GM12878 (cell line): ENCODE data around the gene MS4A14. TPM values are rescaled to one million over a fixed set of nuclear protein-coding genes. Genes with fewer than 3 reads are reported as not detected.

Source experiments
- ATAC-seq: fragments of 200-7000 bp; cut with Tn5 transposase; 3 replicates; pipeline ENCODE4 v1.9.1; 2020; ENCODE audit warnings: mild to moderate bottlenecking, moderate library complexity
- BruUV-seq: library from RNA; stranded (reverse); fragments of 400-500 nt; replicated peaks from 2 replicates; lab custom pipeline; 2021; lab: Mats Ljungman, UMichigan
- CTCF ChIA-PET: fragments of 300-600 bp; sonication (Branson Sonifier 250); formaldehyde crosslinking; extraction: SDS; loops from one replicate; lab custom pipeline; 2021; ENCODE audit warnings: inconsistent platforms; lab: Yijun Ruan, JAX
- POLR2A ChIA-PET: fragments of 350-600 bp; formaldehyde crosslinking; extraction: SDS; loops from one replicate; lab custom pipeline; 2021; ENCODE audit warnings: inconsistent platforms; lab: Charles Lee
- RAD21 ChIA-PET: fragments of 300-600 bp; sonication (Branson Sonifier 250); formaldehyde crosslinking; loops from one replicate; lab custom pipeline; 2023; ENCODE audit warnings: antibody characterized with exemption; ENCODE audit not compliant: unreplicated experiment; lab: Charles Lee
- SMC1A ChIA-PET: fragments of 300-600 bp; sonication (Branson Sonifier 250); formaldehyde crosslinking; loops from one replicate; lab custom pipeline; 2023; ENCODE audit not compliant: unreplicated experiment, uncharacterized antibody; lab: Charles Lee
- DNase-seq: peaks from one replicate; pipeline ENCODE4 v3.0.0-alpha.2; 2011; ENCODE audit warnings: low read depth, low spot score
- FAIRE-seq: peaks from 3 replicates; lab custom pipeline; 2011; peaks lifted over from hg19 to GRCh38; lab: Jason Lieb, UNC
- H2AFZ ChIP-seq: 2 replicates; pipeline ENCODE4 v1.6.0; 2011; ENCODE audit warnings: low read depth, low read length, control low read depth; ENCODE audit not compliant: control insufficient read depth
- H3K27ac ChIP-seq: 2 replicates; pipeline ENCODE4 v1.5.1; 2011; ENCODE audit warnings: control low read depth; ENCODE audit not compliant: control insufficient read depth, insufficient read depth
- H3K27me3 ChIP-seq, 2 experiments: replicated peaks in 1 of 2; 2 replicates each; pipeline versions ENCODE4 v1.6.0 to v1.6.1; 2011; ENCODE audit warnings: low read length in 1 of 2; ENCODE audit not compliant: control insufficient read depth in 2 of 2, insufficient read depth in 2 of 2
- H3K36me3 ChIP-seq, 2 experiments: 2 replicates each; pipeline ENCODE4 v1.5.1; 2011; ENCODE audit warnings: low read length in 1 of 2; ENCODE audit not compliant: control insufficient read depth in 2 of 2, insufficient read depth in 2 of 2
- H3K4me1 ChIP-seq: 2 replicates; pipeline ENCODE4 v1.6.1; 2011; ENCODE audit warnings: mild to moderate bottlenecking, low read length, moderate library complexity, mixed read lengths; ENCODE audit not compliant: control insufficient read depth, insufficient read depth
- H3K4me2 ChIP-seq: 2 replicates; pipeline ENCODE4 v1.6.0; 2011; ENCODE audit warnings: control low read depth; ENCODE audit not compliant: control insufficient read depth, insufficient read depth
- H3K4me3 ChIP-seq: fragments of 200-600 bp; sonication (generic); 2 replicates; pipeline ENCODE4 v1.5.1; 2016
- H3K79me2 ChIP-seq: 2 replicates; pipeline ENCODE4 v1.6.0; 2011; ENCODE audit warnings: low read length; ENCODE audit not compliant: control insufficient read depth, insufficient read depth
- H3K9ac ChIP-seq: 2 replicates; pipeline ENCODE4 v1.8.0; 2011; ENCODE audit warnings: low read length, control low read depth, mixed read lengths; ENCODE audit not compliant: control insufficient read depth, insufficient read depth
- H3K9me3 ChIP-seq: replicated peaks from 3 replicates; pipeline ENCODE4 v1.5.1; 2011; ENCODE audit warnings: mild to moderate bottlenecking, low read length; ENCODE audit not compliant: control insufficient read depth, insufficient read depth
- H4K20me1 ChIP-seq: 2 replicates; pipeline ENCODE4 v1.6.0; 2011; ENCODE audit not compliant: control insufficient read depth, insufficient read depth
- DPF2 ChIP-seq: fragments of 450-650 bp; IDR thresholded peaks from 2 replicates; pipeline ENCODE4 v1.6.1; 2017; ENCODE audit warnings: mild to moderate bottlenecking
- GABPA ChIP-seq: IDR thresholded peaks from 2 replicates; pipeline ENCODE4 v1.6.1; 2014; ENCODE audit warnings: antibody characterized with exemption, low read depth, mild to moderate bottlenecking, inconsistent platforms
- HCFC1 ChIP-seq: fragments of 150-350 bp; IDR thresholded peaks from 2 replicates; pipeline ENCODE4 v1.6.1; 2014; ENCODE audit warnings: low read length
- HDAC2 ChIP-seq: fragments of 200-600 bp; sonication (generic); IDR thresholded peaks from 2 replicates; pipeline ENCODE4 v1.6.1; 2017
- HDAC6 ChIP-seq: fragments of 200-600 bp; sonication (generic); IDR thresholded peaks from one replicate; pipeline ENCODE4 v1.8.0; 2017; ENCODE audit warnings: antibody characterized with exemption; ENCODE audit not compliant: unreplicated experiment
- KLF5 ChIP-seq: fragments of 450-650 bp; IDR thresholded peaks from 2 replicates; pipeline ENCODE4 v1.6.1; 2014; ENCODE audit warnings: mild to moderate bottlenecking; ENCODE audit not compliant: partially characterized antibody
- MXI1 ChIP-seq: fragments of 150-350 bp; IDR thresholded peaks from 2 replicates; pipeline ENCODE4 v1.6.1; 2011; ENCODE audit warnings: low read depth, mild to moderate bottlenecking, inconsistent platforms, low read length, improper control_type of control experiment
- MYB ChIP-seq: fragments of 150-350 bp; IDR thresholded peaks from 2 replicates; pipeline ENCODE4 v1.6.1; 2014; ENCODE audit warnings: mild to moderate bottlenecking, low read depth, low read length, borderline replicate concordance
- PAX5 ChIP-seq: IDR thresholded peaks from 2 replicates; pipeline ENCODE4 v1.6.1; 2011; ENCODE audit warnings: low read depth, low read length, borderline replicate concordance
- RFX5 ChIP-seq: IDR thresholded peaks from 2 replicates; pipeline ENCODE4 v1.6.1; 2011; ENCODE audit warnings: low read depth, low read length, improper control_type of control experiment
- SMARCA5 ChIP-seq: fragments of 450-650 bp; IDR thresholded peaks from 2 replicates; pipeline ENCODE4 v1.6.1; 2017; ENCODE audit warnings: mild to moderate bottlenecking
- TARDBP ChIP-seq: IDR thresholded peaks from 2 replicates; pipeline ENCODE4 v1.6.1; 2016; ENCODE audit warnings: borderline replicate concordance
- ZNF24 ChIP-seq: fragments of 450-650 bp; IDR thresholded peaks from 2 replicates; pipeline ENCODE4 v1.6.1; 2017; ENCODE audit warnings: antibody characterized with exemption, mild to moderate bottlenecking
- WGBS: methylation state at CpG from one replicate; pipeline ENCODE4 v1.1.6; 2016; ENCODE audit warnings: low lambda C conversion rate; ENCODE audit not compliant: insufficient replicate concordance, insufficient coverage; ENCODE audit errors: missing lambda C conversion rate; 5-methylcytosine and 5-hydroxymethylcytosine counted together
- in situ Hi-C: fragments of 300-500 bp; cut with MboI; formaldehyde crosslinking; loops from 9 replicates; pipeline ENCODE4 v1.14.3; 2018; ENCODE audit warnings: mixed read lengths
- intact Hi-C: fragments of 100-400 bp; cut with micrococcal nuclease; formaldehyde crosslinking; loops from one replicate; pipeline ENCODE4 v1.14.2; 2022; ENCODE audit not compliant: unreplicated experiment
- polyA plus RNA-seq, 11 experiments: library from polyadenylated mRNA; depleted of rRNA in 4 of 11; unstranded in 6 of 11; stranded (reverse) in 5 of 11; fragments of >200 nt; fragmentation: Nextera tagmentation in 4 of 11; fragmentation: Illumina TruSeq in 1 of 11; extraction: Ambion mirVana in 4 of 11; extraction: Trizol in 1 of 11; gene quantifications; 1 replicate in 1 of 11; 2 replicates in 10 of 11; pipeline versions ENCODE4 v1.2.1 to v1.2.3, GENCODE V29; 2011 to 2016; ENCODE audit warnings: inconsistent platforms in 2 of 11, missing spikeins in 2 of 11, low read depth in 1 of 11
- total RNA-seq, 4 experiments: library from RNA; depleted of rRNA in 3 of 4; stranded (reverse); fragments of >200 nt in 3 of 4; fragmentation: Illumina TruSeq in 1 of 4; extraction: Trizol in 1 of 4; gene quantifications; 2 replicates each; pipeline versions ENCODE4 v1.2.1 to v1.2.3, GENCODE V29; 2013 to 2021
- TF ChIP-seq, protein P1 (sequence below): IDR thresholded peaks from 2 replicates; pipeline ENCODE4 v1.6.1; 2011; ENCODE audit warnings: borderline replicate concordance, low read depth, mild to moderate bottlenecking, moderate library complexity, low read length; ENCODE audit not compliant: insufficient read depth, poor library complexity, severe bottlenecking
- TF ChIP-seq, protein P2 (sequence below): fragments of 450-650 bp; formaldehyde crosslinking; IDR thresholded peaks from 2 replicates; pipeline ENCODE4 v1.4.0; 2022; ENCODE audit warnings: mild to moderate bottlenecking, moderate library complexity
- TF ChIP-seq, protein P3 (sequence below): fragments of 450-650 bp; IDR thresholded peaks from 2 replicates; pipeline ENCODE4 v1.6.1; 2017; ENCODE audit warnings: low read depth, mild to moderate bottlenecking, moderate library complexity
- TF ChIP-seq, protein P4 (sequence below): IDR thresholded peaks from 2 replicates; pipeline ENCODE4 v1.6.1; 2011; ENCODE audit warnings: mild to moderate bottlenecking, low read depth, low read length, moderate library complexity; ENCODE audit not compliant: insufficient replicate concordance

The MS4A14 gene
- total and polyA plus RNA-seq, 10 of the 15 experiments (the other 5 are each of a cell fraction or from before 2014, with no cell fraction given) = 0.13 to 1.0 (median 0.63) TPM; not detected in 1

DNA sequence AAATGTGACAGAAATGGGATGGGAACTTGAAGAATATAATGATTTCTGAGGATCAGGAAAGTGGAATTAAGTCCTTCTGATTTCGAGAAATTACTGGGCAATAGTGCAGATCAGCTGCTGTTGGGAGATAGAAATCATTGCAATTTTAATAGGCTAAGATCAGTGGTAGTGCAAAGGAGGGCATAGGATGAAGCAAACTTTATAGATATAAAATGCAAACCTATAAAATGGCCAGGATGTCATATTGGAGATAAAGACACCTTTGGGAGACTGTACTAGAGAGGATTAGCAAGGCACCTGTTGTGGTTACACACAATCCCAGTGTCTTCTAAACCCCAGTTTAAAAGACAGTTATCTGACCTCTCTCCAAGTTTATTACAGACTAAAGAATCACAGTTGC is 24.4 kb upstream of the MS4A14 start (continued):
- TF ChIP-seq SMARCA5 = no peak

DNA sequence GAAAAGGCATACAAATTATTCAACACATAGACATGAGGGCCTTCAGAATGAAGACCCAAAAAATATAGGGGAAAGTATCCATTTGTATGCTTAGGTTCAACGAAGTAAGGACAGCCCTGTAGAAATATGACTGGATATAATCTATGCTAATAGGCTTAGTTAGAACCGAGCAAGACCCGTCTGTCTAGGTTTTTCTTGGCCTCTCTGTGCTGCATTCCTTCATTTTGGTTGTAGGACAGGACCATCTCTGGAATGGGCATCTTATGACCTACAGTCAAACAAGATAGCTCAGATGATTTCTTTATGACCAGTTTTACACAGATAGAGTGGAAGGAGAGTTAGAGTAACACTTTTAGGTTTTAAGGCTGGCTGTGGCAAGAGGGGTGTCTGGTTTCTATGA is 23.5 kb upstream of the MS4A14 start:
- no TSS peak for BruUV-seq
- SMC1A ChIA-PET = interaction anchor here (11.1 to 11.3 kb wide), 2 partner anchors 8 to 86 kb away, joined by 124 to 298 read pairs; partner anchors contain the start of genes MS4A1 and MS4A7
- in situ Hi-C loops (no loop called here), intact Hi-C loops (no loop called here)
- no peak for TF ChIP-seq KLF5
- no peak for TF ChIP-seq HDAC2
- TF ChIP-seq PAX5 = no peak
- TF ChIP-seq, protein P1, sequence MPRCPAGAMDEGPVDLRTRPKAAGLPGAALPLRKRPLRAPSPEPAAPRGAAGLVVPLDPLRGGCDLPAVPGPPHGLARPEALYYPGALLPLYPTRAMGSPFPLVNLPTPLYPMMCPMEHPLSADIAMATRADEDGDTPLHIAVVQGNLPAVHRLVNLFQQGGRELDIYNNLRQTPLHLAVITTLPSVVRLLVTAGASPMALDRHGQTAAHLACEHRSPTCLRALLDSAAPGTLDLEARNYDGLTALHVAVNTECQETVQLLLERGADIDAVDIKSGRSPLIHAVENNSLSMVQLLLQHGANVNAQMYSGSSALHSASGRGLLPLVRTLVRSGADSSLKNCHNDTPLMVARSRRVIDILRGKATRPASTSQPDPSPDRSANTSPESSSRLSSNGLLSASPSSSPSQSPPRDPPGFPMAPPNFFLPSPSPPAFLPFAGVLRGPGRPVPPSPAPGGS = no peak
- TF ChIP-seq TARDBP = no peak
- TF ChIP-seq GABPA = no peak
- TF ChIP-seq, protein P2, sequence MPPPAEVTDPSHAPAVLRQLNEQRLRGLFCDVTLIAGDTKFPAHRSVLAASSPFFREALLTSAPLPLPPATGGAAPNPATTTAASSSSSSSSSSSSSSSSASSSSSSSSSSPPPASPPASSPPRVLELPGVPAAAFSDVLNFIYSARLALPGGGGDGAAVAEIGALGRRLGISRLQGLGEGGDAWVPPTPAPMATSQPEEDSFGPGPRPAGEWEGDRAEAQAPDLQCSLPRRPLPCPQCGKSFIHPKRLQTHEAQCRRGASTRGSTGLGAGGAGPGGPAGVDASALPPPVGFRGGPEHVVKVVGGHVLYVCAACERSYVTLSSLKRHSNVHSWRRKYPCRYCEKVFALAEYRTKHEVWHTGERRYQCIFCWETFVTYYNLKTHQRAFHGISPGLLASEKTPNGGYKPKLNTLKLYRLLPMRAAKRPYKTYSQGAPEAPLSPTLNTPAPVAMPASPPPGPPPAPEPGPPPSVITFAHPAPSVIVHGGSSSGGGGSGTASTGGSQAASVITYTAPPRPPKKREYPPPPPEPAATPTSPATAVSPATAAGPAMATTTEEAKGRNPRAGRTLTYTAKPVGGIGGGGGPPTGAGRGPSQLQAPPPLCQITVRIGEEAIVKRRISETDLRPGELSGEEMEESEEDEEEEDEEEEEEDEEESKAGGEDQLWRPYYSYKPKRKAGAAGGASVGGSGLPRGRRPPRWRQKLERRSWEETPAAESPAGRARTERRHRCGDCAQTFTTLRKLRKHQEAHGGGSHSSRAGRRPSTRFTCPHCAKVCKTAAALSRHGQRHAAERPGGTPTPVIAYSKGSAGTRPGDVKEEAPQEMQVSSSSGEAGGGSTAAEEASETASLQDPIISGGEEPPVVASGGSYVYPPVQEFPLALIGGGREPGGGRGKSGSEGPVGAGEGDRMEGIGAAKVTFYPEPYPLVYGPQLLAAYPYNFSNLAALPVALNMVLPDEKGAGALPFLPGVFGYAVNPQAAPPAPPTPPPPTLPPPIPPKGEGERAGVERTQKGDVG = no peak
- TF ChIP-seq, protein P3, sequence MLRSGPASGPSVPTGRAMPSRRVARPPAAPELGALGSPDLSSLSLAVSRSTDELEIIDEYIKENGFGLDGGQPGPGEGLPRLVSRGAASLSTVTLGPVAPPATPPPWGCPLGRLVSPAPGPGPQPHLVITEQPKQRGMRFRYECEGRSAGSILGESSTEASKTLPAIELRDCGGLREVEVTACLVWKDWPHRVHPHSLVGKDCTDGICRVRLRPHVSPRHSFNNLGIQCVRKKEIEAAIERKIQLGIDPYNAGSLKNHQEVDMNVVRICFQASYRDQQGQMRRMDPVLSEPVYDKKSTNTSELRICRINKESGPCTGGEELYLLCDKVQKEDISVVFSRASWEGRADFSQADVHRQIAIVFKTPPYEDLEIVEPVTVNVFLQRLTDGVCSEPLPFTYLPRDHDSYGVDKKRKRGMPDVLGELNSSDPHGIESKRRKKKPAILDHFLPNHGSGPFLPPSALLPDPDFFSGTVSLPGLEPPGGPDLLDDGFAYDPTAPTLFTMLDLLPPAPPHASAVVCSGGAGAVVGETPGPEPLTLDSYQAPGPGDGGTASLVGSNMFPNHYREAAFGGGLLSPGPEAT = no peak
- TF ChIP-seq ZNF24 = no peak
- no peak for TF ChIP-seq HCFC1
- no peak for TF ChIP-seq MYB
- TF ChIP-seq, protein P4, sequence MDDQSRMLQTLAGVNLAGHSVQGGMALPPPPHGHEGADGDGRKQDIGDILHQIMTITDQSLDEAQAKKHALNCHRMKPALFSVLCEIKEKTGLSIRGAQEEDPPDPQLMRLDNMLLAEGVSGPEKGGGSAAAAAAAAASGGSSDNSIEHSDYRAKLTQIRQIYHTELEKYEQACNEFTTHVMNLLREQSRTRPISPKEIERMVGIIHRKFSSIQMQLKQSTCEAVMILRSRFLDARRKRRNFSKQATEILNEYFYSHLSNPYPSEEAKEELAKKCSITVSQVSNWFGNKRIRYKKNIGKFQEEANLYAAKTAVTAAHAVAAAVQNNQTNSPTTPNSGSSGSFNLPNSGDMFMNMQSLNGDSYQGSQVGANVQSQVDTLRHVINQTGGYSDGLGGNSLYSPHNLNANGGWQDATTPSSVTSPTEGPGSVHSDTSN = no peak
- TF ChIP-seq MXI1 = no peak
- no peak for TF ChIP-seq RFX5
- TF ChIP-seq HDAC6 = no peak
- no peak for TF ChIP-seq DPF2
- H3K79me2 ChIP-seq = no peaks in the 10 kb centered on the region
- no peaks in the 10 kb centered on the region for H3K36me3 ChIP-seq
- no peak overlapping the region for H2AFZ ChIP-seq
- peaks cover 8% of the 10 kb centered on the region; the same call in 2 of the 3 replicates for H3K9me3 ChIP-seq
- no peak overlapping the region for H3K9ac ChIP-seq
- H3K4me2 ChIP-seq = no peak overlapping the region
- FAIRE-seq (no peak), ATAC-seq (no peak), DNase-seq (no peak)
- H3K27me3 ChIP-seq = no peaks in the 10 kb centered on the region
- H4K20me1 ChIP-seq = no peaks in the 10 kb centered on the region
- no peak overlapping the region for H3K4me3 ChIP-seq
- H3K27ac ChIP-seq = no peak overlapping the region
- RAD21 ChIA-PET = interaction anchor here (0.7 to 1.0 kb wide), 2 partner anchors 83 to 542 kb away, joined by 3 read pairs; partner anchors contain the start of gene MS4A1
- 92% methylated on average over 3 of the region's 3 CpGs for WGBS
- peaks cover 10% of the 10 kb centered on the region for H3K4me1 ChIP-seq
- POLR2A ChIA-PET = interaction anchor here (1.2 kb wide), 1 partner anchor 83 kb away, joined by 5 read pairs; the partner anchor contains the start of gene MS4A1
- CTCF ChIA-PET = interaction anchor here (2.1 to 3.6 kb wide), 2 partner anchors 10 to 83 kb away, joined by 5 to 16 read pairs; partner anchors contain the start of gene MS4A1
